GM10248 (cell line): ENCODE data around the gene EYA2.

Experiments
- CTCF ChIA-PET: fragments of 300-600 bp; sonication (Branson Sonifier 250); formaldehyde crosslinking; extraction: SDS; loops from one replicate; lab custom pipeline; 2021; ENCODE audit warnings: antibody characterized with exemption; lab: Yijun Ruan, JAX
- POLR2A ChIA-PET: fragments of 350-650 bp; sonication (Branson Sonifier 250); formaldehyde crosslinking; extraction: SDS; loops from one replicate; lab custom pipeline; 2020; ENCODE audit warnings: antibody characterized with exemption; lab: Yijun Ruan, JAX
- DNase-seq: peaks from one replicate; pipeline ENCODE4 v3.0.0; 2012; ENCODE audit errors: extremely low spot score
- CTCF ChIP-seq: IDR thresholded peaks from 2 replicates; pipeline ENCODE4 v1.5.1; 2012; ENCODE audit warnings: mild to moderate bottlenecking, low read depth; ENCODE audit errors: extremely low read depth, missing control alignments, control extremely low read depth

The EYA2 gene

GRCh38 chr20:46963758-46964617, 69.3 kb downstream of the EYA2 start:
- CTCF ChIA-PET, result interaction anchor here (1.8 kb wide), 1 partner anchor 22 kb away, joined by 4 read pairs; no protein-coding TSS in a partner anchor
- POLR2A ChIA-PET, result no interaction called here
- no peak for TF ChIP-seq CTCF
- DNase-seq, result no peak

GRCh38 chr20:46964618-46965455, 70.2 kb downstream of the EYA2 start:
- no peak for DNase-seq
- ChIA-PET CTCF (interaction anchor here (1.8 kb wide), 1 partner anchor 23 kb away, joined by 4 read pairs; no protein-coding TSS in a partner anchor), POLR2A (no interaction called here)
- no peak for TF ChIP-seq CTCF

- POLR2A ChIA-PET, result no interaction called here
- CTCF ChIA-PET, result interaction anchor here (1.8 kb wide), 1 partner anchor 23 kb away, joined by 4 read pairs; no protein-coding TSS in a partner anchor
- no peak for TF ChIP-seq CTCF
Measured at GRCh38 chr20:46965477-46965876, 70.8 kb downstream of the EYA2 start.

GRCh38 chr20:46967646-46968045, 73.0 kb downstream of the EYA2 start:
- CTCF ChIA-PET, result no interaction called here
- TF ChIP-seq CTCF, result no peak
- no peak for DNase-seq
- POLR2A ChIA-PET, result no interaction called here

More at GRCh38 chr20:46965477-46965876, 70.8 kb downstream of the EYA2 start:
- DNase-seq, result no peak

GRCh38 chr20:46970937-46971630, 76.4 kb downstream of the EYA2 start:
- no peak for DNase-seq
- ChIA-PET POLR2A (no interaction called here), CTCF (no interaction called here)
- TF ChIP-seq CTCF, result no peak

GRCh38 chr20:46973766-46974165, 79.1 kb downstream of the EYA2 start:
- no peak for TF ChIP-seq CTCF
- ChIA-PET CTCF (no interaction called here), POLR2A (no interaction called here)
- DNase-seq, result no peak
